ELR (cell line): ENCODE measurements around the gene ABCA8.

ENCODE experiments used
- DNase-seq: peaks from one replicate; pipeline ENCODE4 v3.0.0-alpha.2; 2015; ENCODE audit warnings: low read depth

The ABCA8 gene

DNA sequence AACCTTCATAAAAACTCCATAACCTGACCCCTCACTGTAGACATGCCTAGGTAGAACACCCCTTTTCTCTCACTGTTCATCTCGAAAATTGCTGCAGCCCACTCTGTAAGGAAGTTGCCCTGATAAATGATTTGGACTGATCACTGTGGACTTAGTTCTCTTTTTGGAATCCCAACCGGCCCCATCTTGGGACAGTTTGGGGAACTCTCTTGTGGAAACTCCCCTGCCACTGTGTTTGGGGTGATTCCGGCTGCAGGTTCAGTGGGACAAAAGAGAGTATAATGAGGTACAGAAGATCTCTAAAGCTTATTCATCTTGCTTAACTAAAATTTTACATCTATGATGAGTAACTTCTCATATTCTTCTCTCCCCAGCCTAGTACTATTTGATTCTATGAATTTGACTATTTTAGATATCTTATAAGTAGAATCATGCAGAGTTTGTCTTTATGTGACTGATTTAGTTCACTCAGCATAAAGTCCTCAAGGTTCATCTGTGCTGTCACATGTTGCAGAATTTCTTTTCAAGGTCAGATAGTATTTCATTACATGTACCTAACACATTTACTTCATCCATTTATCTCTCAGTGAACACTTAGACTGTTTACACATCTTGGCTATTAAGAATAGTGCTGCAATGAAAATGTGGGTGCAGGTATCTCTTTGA lies 84.9 kb downstream of the ABCA8 start:
- DNase-seq: no peak

DNA sequence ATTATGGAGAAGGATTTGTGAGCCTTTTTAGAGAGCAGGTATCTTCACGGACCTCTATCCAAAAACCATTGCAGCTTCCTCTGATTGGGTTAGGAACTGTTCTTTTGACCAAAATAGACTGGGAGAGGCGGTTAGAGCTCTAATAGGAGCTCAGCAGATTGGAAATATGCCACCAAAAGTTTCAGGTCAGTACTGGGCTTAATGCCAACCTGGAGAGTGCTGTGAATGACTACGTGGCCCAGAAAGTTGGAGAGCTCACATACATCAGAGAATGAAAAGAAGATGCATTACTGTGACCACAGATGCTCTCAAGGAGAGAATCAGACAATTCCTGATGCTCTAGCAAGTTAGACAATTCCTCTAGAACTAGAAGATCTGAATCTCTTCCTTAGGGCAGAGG lies 86.5 kb downstream of the ABCA8 start:
- peak; percentile 5 for DNase-seq

DNA sequence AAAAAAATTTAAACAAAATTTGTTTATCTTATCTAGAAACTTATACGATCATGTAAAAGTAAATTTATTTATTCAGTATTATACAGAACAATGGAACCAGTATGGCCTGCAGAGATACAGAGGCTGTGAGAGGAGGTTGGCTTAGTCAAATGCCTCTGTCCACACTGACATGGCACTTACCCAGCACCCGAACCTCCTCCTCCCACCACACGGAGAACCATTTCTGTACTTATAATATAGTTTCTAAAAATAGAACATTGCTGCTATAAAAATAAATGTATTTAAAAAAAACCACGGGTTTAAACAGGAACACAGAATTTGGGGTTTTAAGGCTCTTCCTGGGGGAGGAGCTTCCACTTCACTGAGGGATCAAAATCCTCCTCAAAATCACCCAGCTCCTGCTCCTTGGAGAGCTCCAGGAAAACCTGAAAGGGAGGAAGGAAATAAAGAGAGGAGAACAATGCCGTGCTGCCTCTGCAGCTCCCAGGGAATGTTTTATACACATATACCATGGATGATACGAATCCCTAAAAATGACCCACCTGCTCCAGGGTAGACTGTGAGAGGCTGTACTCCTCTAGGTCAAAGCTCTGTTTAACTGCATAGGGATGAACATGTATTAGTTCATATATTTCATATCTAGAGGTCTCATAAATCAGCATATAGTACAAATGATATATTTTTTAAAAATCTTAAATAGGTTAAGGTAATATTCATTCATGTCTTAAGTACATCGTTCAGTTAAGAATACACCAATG lies 87.3 kb downstream of the ABCA8 start:
- no peak for DNase-seq

DNA sequence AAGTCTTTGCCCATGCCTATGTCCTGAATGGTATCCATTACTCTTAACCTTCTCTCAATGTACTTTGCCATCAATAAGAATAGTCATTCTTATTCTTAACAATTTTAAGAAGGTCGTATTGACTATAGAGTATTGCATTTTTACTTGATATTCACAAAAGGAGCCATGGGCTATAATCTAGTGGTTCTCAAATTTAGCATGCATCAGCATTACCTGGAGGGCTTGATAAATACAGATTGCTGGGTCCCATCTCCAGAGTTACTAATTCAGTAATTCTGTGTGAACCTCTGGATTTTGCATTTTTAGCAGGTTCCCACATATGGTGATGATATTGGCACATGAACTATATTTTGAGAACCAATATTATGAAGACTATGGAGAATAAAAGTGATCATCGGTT lies 89.6 kb downstream of the ABCA8 start:
- DNase-seq: no peak

DNA sequence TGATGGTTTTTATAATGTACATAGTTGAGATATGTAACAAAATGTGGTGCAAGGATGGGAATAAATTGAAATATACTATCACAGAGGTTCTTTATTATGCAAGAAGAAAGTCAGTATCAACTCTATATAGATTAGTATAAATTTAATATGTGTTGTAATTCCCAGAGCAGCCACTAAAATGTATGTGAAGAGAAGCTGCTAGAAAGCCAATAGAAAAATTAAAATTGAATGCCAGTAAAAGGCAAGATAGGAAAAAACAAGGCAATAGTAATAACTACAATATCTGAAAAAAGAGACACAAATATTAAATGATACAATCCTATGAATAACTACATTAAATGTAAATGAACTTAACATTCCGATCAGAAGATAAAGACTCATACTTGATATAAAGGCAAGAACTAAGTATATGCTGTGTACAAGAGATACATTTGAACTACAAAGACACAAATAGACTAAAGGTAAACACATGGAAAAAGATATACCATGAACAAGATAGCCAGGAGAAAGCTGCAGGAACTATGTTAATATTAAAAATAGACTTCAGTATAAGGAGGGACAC lies 92.0 kb downstream of the ABCA8 start:
- DNase-seq: no peak

DNA sequence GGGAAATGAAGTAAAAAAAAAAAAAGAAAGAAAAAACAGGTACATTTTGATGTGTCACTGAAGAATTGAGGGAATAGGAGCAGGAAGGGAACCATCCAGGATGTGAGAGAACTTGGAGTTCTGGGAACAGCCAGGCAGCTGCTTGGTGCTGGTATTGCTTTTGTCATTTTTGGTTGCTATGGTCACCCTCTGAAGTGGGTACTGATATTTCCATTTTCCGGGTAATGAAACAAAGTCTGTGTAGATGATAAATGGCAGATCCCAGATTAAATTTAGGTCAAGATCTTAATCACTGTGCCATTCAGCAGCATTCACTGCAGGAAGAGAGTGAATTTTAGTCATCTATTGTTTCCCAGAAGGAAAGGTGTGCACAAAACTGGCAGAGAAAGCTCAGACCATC lies 93.6 kb downstream of the ABCA8 start:
- DNase-seq: no peak

DNA sequence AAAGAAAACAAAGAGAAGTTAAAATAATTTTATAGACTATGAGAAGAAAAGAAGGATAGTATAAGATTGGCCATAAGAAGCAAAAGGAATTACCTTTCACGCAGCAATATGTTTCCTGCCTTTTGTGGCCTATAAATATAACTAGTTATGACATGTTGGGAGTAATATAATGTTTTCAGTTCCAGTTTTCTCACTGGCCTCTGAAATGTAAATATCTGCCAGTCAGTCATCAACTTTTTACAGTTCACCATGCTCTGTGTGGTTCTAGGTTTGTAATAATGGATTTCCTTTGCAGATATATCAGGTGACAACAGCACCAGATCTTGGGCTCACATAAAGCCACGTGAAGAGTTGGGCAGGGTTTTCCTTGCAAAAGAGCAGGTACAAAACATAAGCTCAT lies 94.3 kb downstream of the ABCA8 start:
- no peak for DNase-seq

DNA sequence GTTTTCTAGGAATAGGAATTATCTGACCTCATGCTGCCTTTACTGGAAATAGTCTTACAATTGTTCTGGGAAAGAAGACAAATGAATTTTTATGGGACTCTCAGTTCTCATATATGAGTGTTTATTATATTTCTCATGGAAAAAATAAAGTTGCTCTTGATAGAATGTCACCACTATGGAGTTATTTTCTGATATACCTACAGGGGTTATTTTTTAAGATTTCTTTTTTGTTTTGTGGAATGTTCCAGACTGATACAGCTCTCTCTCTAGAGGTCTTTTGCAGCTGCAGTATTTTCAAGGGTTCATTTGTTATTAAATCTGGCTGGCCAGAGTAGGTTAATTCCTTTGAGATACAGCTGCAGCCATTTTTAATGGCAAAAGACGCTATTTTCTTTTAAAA lies 100.7 kb downstream of the ABCA8 start:
- DNase-seq: no peak

DNA sequence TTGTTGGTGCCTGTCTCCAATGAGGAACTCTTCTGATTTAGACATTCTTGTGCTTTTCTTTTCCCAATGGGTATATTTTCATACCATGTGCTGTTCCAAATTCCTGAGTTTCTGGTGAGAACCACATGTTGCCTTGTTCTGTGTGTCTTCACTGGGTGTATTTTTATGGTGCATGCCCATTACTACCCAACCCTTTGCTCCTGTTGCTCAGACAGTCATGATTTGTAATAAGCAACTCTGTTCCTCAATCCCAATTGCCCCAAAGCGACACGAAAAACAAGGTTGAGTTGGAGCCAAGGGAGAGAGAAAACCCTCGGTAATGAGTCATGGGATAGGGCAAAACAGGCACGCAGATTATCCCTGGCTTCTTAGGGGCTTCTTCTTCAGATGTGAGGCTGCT lies 101.8 kb downstream of the ABCA8 start:
- DNase-seq: no peak

DNA sequence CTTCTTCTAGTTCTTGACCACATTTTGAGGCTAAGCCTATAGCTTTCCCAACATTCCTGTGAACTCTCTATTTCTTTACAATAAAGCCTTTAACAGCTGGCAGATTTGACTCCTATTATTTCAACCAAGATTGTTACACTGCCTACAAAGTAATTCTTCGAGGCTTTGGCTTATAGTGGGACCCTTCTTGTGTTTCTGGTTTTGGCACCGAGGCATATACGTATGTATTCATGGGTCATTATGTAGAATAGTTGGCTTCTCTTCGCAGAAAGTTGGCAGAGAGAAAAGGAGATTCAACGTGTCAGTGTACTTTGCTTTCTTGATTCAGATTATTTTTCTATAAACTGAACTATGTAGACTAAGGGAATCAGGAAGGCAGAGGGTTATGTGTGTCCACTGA lies 102.2 kb downstream of the ABCA8 start:
- no peak for DNase-seq

DNA sequence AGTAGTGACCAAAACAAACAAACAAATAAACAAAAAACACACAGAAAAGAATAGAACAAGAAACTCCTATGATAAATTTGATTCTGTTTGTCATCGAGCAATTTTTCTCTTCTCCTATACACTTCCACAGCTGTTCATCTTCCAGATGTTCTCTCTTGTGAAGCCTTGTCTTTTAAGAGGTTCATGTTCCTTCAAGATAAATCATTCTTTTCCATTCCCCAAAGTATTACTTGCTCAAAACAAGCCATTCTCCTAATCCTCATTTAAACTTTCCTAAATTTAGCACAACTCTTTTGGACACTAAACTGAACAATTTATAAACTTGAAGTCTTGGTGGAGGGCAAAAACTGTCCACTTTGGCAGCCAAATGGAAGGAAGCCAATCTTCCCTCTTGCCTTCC lies 103.3 kb downstream of the ABCA8 start:
- no peak for DNase-seq

DNA sequence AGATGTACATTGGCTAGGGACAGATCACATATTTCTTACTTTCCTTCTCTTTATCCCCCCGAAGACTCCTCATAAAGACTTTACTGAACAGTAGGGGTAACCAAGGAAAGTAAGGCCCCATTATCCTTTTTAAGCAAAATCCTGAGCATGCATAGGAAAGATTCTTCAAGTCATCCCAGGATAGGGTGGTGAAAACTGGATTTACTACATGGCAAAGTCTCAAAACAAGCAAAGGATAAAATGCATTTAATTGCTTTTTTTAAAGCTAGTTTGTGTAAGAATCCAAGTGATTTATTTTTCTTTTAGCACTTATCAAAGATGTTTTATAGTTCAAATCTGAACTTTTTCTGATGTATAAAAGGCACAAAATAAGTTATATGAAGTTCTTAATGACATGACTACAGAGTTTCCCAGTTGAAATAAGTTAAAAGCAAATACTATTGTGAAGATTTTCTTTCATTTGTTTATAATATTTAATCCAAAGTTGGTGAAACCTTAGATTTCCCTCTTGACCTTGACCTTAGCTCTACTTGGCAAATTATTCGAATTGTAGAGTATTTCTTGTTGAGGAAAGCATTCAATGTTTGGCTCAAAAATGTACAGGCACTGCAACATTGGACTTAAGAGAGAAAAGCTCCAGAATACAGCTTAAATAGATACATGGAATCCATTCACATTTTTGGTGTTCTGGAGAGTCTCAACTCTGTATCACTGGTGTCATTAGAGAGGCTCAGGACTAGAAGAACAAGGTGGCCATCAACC lies 104.3 kb downstream of the ABCA8 start:
- DNase-seq: no peak

DNA sequence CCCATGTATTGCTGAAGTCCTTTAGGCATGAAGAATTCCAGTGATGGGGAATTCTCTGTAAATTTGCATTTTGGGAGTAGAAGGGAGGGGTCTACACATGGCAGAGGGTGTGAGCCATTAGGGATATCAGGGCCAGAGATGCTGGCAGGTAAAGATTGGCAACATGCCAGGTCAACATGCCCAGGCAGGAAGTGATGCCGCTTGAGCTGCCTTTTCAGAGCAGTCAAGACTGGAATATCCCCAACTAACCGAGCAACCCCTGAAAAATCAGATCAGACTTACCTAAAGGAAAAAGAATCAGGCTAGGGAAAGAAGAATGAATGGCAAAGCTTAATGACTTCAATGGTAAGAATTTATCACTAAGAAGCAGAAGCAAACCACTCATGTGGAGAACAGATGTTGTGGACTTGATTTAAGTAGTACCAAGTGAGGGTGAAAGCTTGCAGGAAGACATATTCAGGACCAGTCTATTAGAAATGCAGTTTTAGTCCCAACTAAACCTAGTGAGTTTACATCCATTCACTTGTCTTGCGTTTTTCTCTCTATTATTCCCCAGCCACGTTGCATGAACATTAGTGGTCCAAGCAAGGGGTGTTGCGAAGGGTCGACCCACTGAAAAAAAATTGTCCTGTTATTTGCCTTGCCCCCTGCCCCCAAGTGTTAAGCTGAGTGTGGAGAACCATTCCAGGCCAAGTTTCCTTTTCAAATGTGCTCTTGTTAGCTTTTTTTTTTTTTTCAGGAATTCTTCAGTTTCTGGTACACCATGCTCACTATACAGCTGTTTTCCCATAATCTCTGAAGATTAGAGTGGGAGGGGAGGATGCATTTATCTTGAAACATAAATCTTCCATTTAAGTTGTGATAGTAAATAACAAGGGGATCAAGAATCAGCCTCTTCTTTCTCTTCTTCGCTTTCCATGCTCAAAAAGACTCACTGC lies 105.2 kb downstream of the ABCA8 start:
- no peak for DNase-seq

DNA sequence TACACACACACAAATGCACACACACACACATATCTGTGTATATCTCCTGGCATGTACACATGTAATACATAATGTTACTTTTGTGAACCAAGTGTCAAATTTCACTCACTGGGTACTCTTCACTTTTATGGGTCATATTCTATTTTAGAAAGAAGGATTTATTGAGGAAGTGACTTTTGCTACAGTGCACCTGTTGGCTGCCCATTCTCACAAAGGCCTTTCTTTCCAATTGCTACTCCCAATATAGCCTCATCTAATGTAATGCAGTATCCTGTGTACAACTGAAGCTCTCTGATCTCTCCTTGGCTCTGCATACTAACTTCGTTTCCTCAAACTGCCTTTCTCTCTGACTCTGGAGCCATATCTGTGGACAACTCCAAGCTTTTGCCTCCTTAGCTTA lies 107.5 kb downstream of the ABCA8 start:
- no peak for DNase-seq

DNA sequence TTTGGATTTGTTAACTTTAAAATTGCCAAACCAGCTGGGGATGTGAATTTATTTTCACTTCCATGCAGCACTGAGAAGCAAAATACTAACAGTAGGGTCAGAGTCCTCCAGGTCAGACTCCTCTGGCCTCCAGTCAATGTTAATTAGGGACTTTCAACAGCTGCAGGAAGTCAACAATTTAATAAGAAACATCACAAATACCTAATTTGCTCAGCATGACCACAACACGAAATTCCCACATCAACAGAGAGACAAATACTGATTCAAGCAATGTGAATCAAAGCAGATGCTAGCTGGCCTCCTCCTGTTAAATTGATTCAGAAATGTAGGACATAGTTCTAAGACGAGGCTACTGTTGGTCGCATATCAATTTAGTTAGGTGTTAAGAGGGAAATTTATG lies 111.7 kb downstream of the ABCA8 start:
- DNase-seq: no peak

DNA sequence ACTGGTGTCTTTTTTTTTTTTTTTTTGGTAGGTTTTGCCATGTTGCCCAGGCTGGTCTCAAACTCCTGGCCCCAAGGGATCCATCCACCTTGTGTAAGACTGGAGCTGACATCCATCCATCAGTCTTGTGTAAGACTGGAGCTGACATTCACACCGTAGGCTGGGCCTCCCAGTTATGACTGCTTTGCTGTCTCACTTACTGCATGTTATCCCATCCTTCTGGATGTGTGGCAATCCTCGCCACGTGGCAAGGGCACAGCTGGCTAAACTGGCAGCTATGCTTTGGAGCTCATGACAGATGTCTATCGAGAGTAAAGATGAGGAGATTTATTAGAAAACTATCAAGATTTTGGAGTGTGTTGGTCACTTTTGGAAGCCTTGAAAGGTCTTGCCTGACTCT lies 115.1 kb downstream of the ABCA8 start:
- no peak for DNase-seq

DNA sequence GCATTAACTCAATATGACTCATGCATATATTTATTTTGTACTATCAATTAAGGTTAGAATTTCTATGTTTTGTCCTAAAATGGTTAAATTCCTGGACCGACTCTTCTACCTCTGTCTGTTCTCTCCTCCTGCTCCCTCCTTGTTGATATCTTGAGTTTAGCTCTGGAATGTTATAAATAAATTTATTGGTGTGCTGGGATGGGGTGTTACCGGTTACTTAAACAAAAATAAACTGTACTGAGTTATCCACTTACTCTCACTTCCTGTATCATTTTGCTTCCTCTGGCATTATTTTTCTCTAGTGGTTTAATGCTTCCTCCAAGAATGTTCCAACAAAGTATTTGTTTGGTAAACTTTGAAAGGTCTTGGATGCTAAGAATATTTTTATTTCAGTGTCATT lies 120.1 kb downstream of the ABCA8 start:
- peak; percentile 22 for DNase-seq

DNA sequence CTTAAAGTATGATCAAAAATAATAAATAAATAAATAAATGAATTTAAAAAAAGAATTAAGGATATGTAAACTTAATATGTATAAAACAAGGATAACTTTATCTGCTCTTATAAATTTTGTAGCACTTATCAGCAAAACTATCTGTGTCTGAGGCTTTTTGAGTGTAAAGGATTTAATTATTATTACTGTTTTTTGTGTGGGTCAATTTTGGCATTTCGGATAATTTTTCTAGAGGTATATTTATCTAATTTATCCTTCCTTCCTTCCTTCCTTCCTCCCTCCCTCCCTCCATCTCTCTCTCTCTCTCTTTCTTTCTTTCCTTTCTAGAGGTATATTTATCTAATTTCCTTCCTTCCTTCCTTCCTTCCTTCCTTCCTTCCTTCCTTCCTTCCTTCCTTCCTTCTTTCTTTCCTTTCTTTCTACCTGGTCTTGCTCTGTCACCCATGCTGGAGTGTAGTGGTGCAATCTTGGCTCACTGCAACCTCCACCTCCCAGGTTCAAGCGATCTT lies 120.8 kb downstream of the ABCA8 start:
- no peak for DNase-seq

DNA sequence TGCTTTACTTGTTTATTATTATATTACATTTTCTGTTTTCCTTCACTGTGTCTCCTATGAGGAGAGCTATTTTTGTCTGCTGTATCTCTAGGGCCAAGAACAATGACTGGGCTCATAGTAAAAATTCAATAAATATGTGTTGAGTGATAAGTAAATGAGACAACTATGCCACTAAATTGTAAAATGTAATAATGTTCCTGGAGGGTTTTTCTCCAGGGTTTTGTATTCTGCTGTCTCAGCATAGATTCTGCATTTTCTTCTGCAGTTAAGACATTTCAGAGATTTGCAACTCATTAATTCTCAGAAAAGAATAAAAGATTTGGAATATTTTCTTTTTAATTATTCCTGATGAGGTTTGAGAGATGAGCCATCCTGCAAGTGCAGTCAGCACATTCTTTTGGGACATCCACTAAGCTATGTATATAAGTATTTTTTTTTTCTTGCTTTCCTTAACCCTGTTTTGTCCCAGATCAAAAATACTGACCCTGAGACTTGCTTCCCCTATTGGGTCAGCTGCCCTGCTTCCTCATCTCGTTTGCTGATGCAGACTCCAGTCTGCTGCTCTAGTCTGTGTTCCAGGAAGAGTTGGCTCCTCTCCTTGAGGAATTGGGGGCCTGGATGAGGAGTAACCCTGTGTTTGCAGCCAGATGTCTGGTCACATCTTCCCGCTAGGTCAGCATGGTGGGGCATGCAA lies 122.9 kb downstream of the ABCA8 start:
- no peak for DNase-seq

DNA sequence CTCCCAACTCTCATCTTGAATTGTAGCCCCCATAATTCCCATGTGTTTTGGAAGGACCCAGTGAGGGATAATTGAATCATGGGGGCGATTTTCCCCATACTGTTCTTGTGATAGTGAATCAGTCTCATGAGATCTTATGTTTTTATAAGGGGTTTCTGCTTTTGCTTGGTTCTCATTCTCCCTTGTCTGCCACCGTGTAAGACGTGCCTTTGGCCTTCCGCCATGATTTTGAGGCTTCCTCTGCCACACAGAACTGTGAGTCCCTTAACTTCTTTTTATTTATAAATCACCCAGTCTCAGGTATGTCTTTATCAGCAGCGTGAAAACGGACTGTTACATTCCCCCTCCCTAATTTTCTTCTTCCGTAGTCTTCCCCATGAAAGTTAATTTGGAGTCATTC lies 124.0 kb downstream of the ABCA8 start:
- DNase-seq: no peak

DNA sequence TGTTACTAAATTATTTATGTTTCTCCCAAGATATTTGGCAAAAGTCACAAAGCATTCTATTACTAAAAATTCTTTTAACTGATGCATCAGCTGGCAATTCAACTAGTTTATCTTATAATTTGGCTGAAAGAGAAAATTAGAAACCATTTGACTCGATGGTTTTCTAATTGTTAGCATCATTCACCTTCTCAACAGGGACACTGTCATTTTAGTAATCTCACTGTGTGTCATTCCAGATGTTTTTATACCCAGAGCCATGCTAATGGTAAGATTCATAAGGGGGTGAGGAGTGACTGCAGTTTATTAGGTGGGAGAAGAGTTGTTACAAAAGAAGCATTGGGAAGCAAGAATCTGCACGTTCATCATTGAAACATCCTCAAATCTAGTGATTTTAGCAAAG lies 124.9 kb downstream of the ABCA8 start:
- DNase-seq: no peak
